Fibroblast of skin of right quadriceps (primary cell): ENCODE data around the gene FSTL4.
"Not testable (repeated sequence)": the region's sequence is repeated elsewhere in the genome, so short reads cannot be mapped to it uniquely, and the experiment has no call there.

ENCODE experiments used
- DNase-seq: peaks from one replicate; pipeline ENCODE4 v3.0.0-alpha.2; 2013

FSTL4 gene

DNA sequence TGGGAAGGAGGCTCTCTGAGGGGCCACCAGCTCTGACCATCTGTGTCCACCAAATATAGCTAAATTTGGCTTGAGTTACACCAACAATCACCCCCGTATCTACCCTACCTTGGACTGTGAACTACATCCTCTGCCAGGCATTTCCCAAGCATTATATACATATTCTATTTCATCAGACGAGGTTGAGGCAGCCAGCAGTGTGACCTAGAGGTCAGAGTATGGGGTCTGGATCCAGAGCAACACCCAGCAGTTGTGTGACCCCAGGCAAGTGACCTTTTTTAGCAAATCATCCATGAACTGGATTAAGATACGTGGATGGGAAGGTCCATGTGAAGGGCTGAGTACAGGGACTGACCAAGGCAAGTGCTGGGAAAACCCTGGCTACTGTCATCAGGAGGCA lies 379.9 kb downstream of the FSTL4 start:
- DNase-seq = no peak

DNA sequence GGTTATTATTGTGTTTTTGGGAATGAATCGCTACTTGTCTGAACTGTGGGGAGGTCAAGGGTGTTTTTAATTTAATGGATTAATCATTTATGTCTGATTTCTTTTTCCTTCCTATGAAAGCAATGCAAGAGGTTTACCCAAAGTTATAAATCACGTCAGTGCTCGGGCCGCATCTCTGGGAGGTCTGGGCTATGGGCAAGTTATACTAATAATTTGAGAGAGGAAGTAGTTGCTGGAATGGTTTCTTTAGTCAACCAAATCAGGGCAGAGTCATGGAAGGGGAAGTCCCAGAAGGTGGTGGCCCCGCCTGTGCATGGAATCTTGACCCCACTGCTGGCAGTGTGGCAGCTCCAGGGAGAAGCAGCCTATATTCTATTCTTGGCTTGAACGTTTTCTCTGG lies 380.3 kb downstream of the FSTL4 start:
- peak; percentile 54 for DNase-seq

DNA sequence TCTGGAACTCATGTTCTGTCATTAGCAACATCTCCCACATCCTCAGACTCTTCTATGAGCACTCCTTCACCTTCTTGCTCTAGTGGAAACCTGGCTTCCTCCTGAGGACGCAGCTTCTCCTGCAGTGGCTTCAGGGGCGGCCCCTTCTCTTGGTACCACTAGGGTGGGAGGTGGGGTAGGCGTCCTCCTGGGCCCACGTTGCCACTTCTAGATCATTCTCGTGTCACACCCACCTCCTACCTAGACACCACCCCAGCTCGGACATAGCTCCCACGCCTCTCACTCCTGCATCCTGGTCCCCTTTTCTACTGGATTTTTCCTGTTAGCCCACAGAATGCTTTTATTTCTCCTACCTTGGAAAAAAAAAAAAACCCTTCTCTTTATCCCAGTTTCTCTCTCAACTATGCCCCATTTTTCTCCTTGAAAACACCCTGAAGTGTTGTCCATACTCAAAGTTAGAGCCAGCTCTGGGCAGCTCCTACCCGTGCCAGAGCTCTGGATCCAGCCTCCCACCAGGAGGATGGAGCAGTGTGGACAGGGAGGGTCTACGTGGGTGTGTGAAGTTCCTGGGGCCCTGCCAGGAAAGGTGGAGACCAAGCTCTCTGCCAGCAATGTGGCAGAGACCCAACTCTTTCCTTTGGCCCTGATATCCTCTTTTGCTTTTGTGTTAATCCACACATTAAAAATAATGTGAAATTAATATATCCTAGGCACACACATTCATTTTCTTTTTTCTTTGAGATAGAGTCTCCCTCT lies 381.3 kb downstream of the FSTL4 start:
- DNase-seq = no peak

DNA sequence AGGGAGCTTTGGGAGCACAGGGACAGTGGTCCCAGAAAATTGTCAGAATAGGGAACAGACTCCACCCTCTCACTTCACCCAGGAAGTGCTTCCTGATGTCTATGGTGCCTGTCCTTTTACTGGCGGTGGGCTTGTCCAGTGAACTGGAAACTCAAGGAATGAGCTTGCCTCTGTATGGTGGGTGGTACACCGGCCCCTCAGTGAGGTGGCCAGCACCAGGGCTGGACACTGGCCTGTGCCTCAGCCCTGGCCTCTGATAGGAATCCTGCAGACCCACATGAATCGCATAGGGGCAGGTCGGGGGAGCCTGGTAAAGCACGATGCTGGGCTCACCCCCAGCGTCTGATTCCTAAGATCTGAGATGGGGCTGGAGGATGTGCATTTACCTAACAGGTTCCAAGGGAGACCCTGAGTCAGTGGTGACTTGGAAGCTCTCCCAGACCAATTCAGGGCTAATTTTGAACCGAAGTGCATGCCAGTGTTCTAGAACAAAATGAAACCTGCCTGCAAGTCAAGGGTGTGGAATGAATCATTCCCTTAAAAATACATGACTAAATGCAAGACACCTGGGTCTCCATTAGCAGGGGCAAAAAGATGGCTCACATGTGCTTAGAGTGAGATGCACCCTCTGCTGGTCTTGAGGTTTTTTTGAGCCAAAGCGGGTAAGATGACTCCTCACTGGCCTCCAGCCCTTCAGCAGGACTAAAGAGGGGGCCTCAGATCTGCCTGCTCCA lies 382.2 kb downstream of the FSTL4 start:
- no peak for DNase-seq

DNA sequence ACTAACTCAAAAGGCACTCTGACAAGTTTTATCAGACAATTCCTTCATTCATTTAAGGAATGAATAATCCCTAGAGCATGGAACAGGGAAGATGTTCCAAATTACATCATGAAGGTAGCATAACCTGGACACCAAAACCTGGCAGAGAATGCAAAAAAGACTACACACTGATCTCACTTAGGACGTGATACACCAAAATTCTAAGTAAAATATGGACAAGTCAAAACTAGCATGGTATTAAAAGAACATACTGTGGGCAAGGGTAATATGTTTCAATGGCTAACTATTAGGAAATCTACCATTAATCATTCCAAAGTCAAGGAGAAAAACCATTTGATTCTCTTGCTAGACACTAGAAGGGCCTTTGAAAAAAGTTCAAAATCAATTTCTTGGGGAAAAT lies 384.0 kb downstream of the FSTL4 start:
- DNase-seq = no peak

DNA sequence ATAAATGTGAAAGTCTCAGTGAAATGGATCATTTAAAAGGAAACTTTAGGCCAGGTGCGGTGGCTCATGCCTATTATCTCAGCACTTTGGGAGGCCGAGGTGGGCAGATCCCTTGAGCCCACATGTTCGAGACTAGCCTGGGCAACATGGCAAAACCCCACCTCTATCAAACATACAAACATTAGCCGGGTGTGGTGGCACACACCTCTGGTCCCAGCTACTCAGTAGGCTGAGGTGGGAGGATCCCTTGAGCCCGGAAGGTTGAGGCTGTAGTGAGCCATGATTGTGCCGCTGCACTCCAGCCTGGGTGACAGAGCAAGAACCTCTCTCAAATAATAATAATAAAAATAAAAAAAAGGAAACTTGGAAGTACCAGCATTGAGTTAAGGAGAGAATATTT lies 384.4 kb downstream of the FSTL4 start:
- no peak for DNase-seq

DNA sequence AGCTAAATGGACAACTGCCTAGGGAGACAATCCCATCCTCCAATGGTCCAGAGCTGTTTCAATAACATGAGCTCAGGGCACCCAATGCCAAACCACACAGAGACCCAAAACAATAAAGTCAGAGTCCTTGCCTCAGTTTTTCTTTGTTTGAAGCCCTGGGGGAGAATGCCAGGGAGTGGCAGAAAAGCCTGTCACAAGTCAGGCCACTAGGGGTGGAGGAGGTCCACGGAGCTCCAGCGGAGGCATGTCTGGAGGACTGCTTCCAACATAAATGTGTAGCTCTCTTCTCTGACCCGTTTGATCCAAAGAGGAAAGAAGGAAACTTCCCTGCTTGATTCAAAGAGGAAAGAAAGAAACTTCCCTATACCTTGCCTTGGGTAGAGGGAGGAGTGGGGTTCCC lies 385.3 kb downstream of the FSTL4 start:
- DNase-seq = no peak

DNA sequence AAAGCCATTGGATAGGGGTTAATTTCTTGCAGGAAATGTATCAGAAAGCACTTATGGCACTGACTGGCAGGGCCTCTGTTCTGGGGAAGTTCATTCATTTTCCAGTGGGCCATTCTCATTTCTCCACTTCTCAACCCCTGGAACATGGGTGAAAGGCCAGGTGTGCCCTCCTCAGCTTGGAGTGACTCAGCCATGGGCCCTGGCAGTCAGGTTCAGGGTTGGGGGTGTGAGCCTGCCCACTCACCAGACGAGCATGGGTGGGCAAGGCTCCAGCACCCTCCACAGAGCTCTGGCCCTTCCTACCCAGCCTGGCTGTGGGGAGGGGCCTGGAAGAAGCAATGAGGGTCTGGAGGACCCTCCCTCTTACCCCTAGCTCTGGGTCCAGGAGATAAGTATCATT lies 386.2 kb downstream of the FSTL4 start:
- DNase-seq = no peak

DNA sequence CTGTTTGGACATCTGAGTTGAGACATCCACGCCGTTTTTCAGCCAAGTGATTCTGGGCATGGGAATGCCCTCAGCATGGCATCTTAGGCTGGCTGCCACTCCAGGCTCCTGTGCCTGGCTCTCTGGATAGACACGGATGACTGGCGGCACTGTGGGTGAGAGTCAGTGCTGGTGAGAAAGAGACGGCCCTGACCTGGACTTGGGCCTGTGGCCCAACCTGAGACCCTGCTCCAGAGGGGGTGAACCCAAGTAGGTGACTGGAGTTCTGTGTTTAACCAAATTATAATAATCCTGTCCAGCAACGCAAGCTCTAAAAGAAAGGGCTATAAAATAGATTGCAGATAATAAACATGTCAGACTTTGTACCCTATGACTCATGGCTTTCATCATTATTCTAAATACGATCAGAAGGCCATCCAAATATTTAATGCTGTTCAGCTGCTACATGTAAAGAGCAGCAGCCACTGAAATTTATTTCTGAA lies 386.6 kb downstream of the FSTL4 start:
- DNase-seq = peak; percentile 39

DNA sequence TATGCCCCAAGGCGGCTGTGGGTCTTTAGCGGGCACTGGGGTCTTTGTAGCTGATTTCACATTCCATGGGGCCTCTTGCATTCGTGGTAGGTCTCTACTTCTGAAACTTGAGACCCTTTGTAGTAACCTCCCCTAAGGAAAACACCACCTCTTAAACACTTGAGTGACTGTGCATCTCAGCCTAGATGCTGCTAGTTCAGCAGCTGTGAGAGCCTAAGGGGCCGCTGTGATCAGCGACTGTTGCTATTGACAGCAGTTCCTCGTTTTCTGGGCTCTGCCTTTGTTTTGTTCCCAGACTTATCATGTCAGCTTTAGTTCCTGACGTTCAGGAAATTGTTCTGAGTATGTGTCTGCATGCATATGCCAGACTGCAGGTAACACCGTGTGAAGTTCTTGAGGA lies 389.4 kb downstream of the FSTL4 start:
- no peak for DNase-seq

DNA sequence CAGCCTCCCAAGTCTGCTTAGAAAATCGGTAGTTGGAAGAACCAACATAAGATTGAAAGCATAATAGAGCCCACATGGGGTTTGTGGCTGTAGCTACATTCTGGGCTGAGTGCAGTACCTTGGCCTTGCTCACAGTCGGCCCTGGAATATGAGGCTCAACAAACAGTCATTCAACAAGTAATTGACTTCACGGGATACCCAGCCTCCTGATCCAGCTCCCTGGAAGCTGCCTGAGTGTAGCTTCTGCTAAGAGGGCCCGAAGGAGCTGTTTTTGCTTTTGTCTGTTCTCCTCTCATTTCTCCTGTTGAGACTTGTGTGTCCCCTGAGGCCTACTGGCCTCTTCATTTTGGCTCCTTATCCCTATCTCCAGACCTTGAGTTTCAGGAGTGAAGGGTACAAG lies 389.8 kb downstream of the FSTL4 start:
- DNase-seq = no peak

DNA sequence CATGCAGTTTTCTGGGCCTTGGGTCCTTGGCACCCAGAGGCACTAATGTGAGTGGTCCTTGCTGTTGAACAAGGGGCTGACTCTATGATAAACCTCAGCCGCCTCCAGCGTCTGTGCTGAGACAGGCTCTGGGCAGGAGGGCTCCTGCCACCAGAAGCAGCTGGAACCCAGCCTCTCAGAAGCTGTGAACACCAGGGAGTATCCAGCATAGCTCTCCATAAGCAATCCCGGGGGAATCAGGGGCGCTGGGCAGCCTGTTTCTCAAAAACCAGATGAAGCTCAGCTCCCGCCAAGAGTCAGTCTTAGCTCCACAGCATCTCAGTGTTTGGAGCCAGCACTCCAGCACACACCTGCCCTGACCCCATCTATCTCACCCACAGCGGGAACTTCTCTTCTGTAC lies 390.3 kb downstream of the FSTL4 start:
- no peak for DNase-seq

DNA sequence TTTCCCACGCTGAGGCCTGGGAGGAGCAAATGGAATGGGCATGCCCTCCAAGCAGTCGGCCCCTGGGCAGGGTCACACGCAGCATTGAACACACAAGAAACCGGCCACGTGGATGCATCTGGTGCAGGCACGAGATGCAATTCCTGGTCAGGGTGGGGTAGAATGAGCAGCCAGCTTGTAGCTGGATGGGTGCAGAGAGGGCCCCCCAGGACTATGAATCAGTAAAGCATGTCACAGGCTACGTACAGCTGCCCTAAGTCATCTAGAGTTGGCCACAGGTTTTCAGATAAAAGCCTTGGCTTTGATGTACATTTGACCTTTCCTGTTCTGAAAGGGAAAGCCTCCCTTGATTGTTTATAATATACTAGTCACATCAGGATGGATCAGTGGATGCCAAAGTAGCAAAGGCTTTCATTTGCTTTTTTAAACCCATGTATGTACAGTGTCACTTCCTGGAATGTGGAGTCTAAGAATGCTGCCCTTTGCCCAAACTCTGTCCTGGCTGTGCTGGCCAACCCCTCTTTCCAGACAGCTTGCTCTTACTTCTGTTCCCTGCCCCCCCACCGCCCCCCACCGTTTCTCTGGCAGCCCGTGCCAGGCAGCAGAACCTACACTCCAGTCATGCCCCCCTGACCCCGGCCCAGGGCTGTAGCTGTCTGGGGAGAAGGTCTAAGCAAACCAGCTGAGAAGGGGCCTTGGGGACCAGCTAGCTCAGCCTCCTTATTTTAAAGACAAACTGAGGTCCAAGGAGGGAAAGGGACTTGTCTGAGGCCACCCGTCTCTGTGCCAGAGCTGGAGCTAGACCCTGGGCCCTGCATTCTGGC lies 391.3 kb downstream of the FSTL4 start:
- DNase-seq = no peak

DNA sequence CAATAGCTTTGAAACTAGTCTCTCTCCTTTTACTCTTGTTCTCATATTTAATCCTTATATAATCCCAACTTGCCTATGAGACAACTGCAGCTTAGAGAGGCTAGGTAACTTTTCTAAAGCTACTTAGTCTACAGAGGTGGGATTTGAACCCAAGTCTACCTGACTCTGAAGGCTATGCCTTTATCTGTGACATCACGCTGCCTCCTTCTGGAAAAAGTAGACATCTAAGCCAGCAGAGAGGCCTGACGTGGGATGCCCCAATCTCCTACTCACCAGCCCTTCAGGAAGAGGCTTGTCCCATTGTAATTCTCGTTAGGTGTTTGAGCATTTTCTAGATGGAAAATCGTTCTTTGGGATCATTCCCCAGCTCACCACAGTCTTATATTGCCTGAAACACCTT lies 393.0 kb downstream of the FSTL4 start:
- DNase-seq = no peak

DNA sequence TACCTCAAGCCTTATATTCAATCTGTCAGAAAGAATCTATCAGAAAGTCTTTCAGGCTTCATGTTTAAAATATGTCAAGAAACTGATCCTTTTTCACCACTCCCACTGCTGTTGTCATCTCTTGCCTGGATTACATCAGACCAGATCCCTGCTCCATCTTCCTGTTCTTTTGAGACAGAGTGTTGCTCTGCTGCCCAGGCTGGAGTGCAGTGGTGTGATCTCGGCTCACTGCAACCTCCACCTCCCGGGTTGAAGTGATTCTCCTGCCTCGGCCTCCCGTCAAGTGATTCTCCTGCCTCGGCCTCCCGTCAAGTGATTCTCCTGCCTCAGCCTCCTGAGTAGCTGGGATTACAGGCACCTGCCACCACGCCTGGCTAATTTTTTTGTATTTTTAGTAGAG lies 396.2 kb downstream of the FSTL4 start:
- not testable (repeated sequence) for DNase-seq

DNA sequence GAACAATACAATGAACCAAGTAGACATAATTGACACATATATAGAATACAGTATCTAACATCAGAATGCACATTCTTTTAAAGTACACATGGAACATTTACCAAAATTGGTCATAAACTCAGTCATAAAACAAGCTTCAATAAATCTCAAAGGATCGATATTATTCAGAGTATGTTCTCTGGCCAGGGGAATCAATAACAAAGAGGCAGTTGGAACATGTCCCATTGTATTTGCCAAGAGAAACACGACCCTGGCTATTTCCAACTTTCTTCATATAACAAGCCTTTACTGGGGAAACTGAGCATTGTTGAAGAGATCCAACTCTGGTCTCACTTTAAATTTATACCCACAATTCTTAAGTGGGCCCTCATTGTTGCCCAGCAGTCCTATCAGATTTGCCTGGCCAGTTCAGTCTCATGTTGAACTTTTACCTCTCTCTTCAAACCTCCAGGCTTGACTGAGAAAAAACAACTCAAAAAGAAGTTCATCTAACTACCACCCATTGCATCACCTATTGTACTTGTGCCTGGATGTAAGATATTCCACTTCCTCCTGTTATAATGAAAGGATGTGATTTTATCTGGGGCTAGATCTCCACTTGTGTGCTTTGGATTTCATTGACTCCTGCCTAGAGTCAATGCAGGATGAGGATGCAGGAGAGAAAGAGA lies 398.1 kb downstream of the FSTL4 start:
- no peak for DNase-seq

DNA sequence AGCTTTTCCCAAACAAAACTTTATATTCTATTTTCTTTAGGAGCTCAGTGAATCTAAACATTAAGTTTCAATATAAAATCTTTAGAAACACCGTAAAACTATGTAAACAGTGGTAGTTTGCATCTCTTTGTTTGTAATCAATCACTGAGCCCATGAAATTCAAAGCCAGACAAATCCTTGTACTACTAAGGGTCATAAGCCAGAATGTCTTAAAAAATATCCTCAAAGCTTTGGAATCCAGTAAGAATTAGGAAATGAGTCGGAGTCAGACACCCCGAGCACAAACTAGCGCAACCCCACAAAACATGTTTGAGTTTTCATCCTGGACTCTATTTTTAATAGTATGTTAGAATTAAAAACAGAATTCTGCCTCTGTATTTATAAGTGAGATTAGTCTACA lies 406.7 kb downstream of the FSTL4 start:
- no peak for DNase-seq

DNA sequence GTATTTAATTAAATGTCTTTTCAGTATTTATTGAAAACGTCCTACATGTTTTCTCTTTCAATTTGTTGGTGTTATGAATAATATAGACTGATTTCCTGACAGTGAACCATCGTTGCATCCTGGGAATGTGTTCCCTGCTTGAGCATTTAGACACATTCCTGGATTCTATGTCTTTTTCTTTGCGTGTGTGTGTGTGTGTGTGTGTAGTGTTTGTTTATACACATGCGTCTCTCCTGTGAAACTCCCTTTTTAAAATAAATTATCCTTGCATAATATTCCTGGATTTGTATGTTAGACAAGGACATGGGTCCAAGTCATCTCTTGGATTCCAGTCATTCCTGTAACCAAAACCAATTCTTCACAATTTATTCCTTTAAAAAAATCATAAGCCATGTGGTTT lies 407.1 kb downstream of the FSTL4 start:
- peak; percentile 33 for DNase-seq

DNA sequence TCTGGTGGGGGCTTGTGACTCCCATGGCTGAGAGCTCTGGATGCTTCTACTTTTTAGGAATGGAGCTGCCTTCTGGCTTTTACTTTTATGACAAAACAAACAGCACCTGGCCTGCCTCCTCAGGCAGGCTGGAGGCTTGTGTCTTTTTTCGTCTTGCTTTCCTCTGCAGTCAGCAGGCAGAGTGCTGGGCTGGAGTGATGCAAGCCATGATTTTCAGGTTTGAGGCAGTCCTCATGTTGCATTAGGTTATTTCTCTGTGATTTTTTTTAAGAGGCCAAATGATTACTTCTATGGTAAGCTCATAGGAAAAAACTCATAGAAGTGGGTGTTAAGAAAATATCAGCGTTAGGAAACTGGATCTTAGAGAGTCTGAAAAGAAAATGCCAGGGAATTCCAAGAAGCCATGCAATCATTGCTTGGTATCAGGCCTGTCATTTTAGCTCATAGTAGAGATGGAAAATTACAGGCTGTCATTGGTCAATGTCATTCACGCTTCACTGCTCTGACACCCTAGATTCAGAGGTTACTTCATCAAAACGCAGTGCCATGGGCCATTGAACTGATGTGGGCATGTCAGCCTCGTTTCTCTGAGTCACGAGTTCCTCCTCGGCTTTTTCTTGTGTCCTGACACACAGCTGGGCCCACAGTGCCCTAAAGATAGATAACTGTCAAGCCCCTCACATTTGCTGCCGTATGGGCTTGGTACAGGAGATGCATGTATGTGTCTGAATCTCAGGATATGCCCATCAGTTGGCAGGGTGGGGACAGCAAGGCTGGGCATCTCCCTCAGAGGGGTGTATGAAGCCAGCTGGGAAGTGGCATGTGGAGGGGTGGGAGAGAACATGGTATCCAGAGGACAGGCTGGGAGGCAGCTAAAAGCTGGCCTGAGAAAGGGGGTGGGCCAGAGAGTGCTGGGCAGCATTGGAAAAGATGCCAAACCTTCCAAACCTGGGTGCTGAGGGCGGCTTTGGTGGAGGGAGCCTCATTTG lies 408.7 kb downstream of the FSTL4 start:
- no peak for DNase-seq

DNA sequence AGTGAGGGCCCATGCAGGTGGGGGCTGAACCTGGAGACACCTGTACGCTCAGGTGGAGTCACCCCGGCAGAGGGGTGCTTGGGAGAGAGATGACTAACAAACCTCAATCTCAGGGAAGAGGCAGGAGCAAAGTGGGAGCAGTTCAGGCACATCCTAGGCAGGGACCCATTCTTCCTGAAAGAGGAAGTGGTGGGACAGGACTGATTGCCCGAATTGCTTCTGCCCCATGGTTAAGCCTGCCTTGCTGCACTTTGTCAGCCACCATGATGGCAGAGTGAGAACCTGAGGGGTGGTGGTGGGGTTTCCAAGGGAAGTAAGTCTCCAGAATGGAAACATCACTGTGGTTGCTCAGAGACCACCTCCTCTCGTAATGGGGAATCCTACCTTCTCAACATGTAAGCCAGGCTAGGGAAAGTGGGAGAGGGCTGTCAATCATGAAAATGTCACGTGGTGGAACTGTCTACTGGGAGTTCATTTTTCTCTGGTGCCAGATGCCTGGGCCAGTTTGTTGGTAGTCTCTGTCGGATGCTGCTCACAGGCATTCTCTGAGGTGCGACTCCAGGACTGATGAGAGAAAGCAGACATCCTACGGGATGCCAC lies 410.2 kb downstream of the FSTL4 start:
- DNase-seq = no peak

DNA sequence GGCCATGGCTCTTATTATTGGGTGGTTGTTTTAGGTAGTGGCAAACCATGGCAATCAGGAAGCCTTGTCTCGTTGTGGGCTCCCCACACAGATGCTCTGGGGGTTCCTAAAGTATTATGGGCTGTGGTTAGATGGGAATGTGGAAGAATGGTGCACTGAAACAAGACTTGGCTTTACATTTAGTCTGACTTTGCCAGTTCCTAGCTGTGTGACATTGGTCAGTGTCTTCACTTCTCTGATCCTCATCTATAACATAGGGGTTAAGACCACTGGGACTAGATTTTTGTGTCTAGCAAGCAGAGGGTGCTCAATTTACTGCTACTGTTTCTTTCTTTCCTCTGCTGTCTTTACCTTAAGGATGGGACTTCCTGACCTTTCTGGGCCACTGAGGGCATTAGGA lies 411.0 kb downstream of the FSTL4 start:
- no peak for DNase-seq
